Transverse colon (tissue), 4 donors: ENCODE data around the gene CCL15. TPM values are rescaled to one million over a fixed set of nuclear protein-coding genes. Genes with fewer than 3 reads are reported as not detected.
"Not testable (repeated sequence)": the region's sequence is repeated elsewhere in the genome, so short reads cannot be mapped to it uniquely, and the experiment has no call there.

Source experiments
- DNase-seq: peaks from one replicate; pipeline ENCODE4 v3.0.0-alpha.2; 2019
- H3K27ac ChIP-seq, 4 donors: fragments of 200-600 bp; sonication (generic); 2 replicates each; pipeline ENCODE4 v1.5.1; 2016 to 2018; ENCODE audit warnings: inconsistent platforms in 4 of 4
- H3K27me3 ChIP-seq: fragments of 200-600 bp; sonication (generic); 2 replicates; pipeline ENCODE4 v1.5.1; 2017; ENCODE audit warnings: inconsistent platforms
- H3K36me3 ChIP-seq, 4 donors: fragments of 200-600 bp; sonication (generic); 2 replicates each; pipeline ENCODE4 v1.5.1; 2017 to 2019; ENCODE audit warnings: inconsistent platforms in 4 of 4
- H3K4me1 ChIP-seq, 4 donors: fragments of 200-600 bp; sonication (generic); 2 replicates each; pipeline ENCODE4 v1.5.1; 2017 to 2020; ENCODE audit warnings: inconsistent platforms in 4 of 4
- H3K4me3 ChIP-seq, 4 donors: fragments of 200-600 bp; sonication (generic); 1 replicate in 1 of 4; 2 replicates in 3 of 4; pipeline versions ENCODE4 v1.5.1 to v1.6.1; 2017 to 2019; ENCODE audit warnings: inconsistent platforms in 4 of 4
- H3K9me3 ChIP-seq, 2 donors: fragments of 200-600 bp; sonication (generic); 2 replicates each; pipeline ENCODE4 v1.5.1; 2017 to 2019; ENCODE audit warnings: inconsistent platforms in 2 of 2
- CTCF ChIP-seq, 5 experiments: fragments of 200-600 bp in 3 of 5; fragments of 450-650 bp in 2 of 5; sonication (generic) in 3 of 5; IDR thresholded peaks; 1 replicate in 2 of 5; 2 replicates in 3 of 5; pipeline ENCODE4 v1.5.1; 2016 to 2017; ENCODE audit warnings: antibody characterized with exemption in 5 of 5, inconsistent platforms in 3 of 5, mild to moderate bottlenecking in 2 of 5, moderate library complexity in 1 of 5
- EP300 ChIP-seq: sonication (generic); formaldehyde crosslinking; IDR thresholded peaks from one replicate; pipeline ENCODE4 v1.6.1; 2017; ENCODE audit warnings: antibody characterized with exemption, low read depth
- POLR2A ChIP-seq: fragments of 450-650 bp; IDR thresholded peaks from one replicate; pipeline ENCODE4 v1.6.1; 2016; ENCODE audit warnings: antibody characterized with exemption, mild to moderate bottlenecking, moderate library complexity
- POLR2AphosphoS5 ChIP-seq, 3 donors: sonication (generic); formaldehyde crosslinking; IDR thresholded peaks; one replicate each; pipeline ENCODE4 v1.6.1; 2016; ENCODE audit warnings: antibody characterized with exemption in 3 of 3
- WGBS, 2 donors: methylation state at CpG; one replicate each; pipeline ENCODE4 v1.1.5; 2018; ENCODE audit warnings: low coverage in 1 of 2; 5-methylcytosine and 5-hydroxymethylcytosine counted together
- in situ Hi-C, 4 donors: fragments of 200-750 bp; cut with MboI; loops; one replicate each; pipeline versions ENCODE4 v1.15.0 to v1.15.1; 2017; ENCODE audit warnings: low sequenced_read_pairs in 3 of 4, low pct_ligation_motif_present in 1 of 4, low pct_unique_long_range_greater_than_20kb in 1 of 4
- intact Hi-C: fragments of 100-400 bp; cut with DNase I; formaldehyde crosslinking; loops from one replicate; pipeline ENCODE4 v1.15.1; 2023; ENCODE audit warnings: low total_unique reads
- total RNA-seq, 4 donors: library from RNA; depleted of rRNA; stranded (reverse); fragments of >200 nt; gene quantifications; one replicate each; pipeline ENCODE4 v1.1.0, GENCODE V29; 2016

Gene CCL15
- total RNA-seq, 4 donors from 2014 or later: 6.8 to 68.8 (median 31.5) TPM

- DNase-seq: no peak
- in situ Hi-C loops: no loop called here
- H3K27ac ChIP-seq: no peak overlapping the region
- H3K36me3 ChIP-seq: no peaks in the 10 kb centered on the region
- WGBS, 2 donors: 88 to 89% methylated on average over 2 of the region's 2 CpGs
- H3K9me3 ChIP-seq: no peaks in the 10 kb centered on the region
- intact Hi-C loops: no loop called here
- no peak overlapping the region for H3K4me3 ChIP-seq
- TF ChIP-seq CTCF (IDR thresholded peaks at IDR 0.05) (no peak), EP300 (no peak), POLR2AphosphoS5 (IDR thresholded peaks at IDR 0.05) (no peak), POLR2A (no peak)
- H3K4me1 ChIP-seq: no peaks in the 10 kb centered on the region
- no peaks in the 10 kb centered on the region for H3K27me3 ChIP-seq
Observed at GRCh38 chr17:36019423-36019822, 18.1 kb upstream of the CCL15 start.

GRCh38 chr17:36017799-36018198 is 16.4 kb upstream of the CCL15 start, which contains the start of gene CCL23:
Gene CCL23 (minus strand): TSS chr17:36017972. CDS start chr17:36017897, 75 bp downstream.
- H3K4me1 ChIP-seq: no peaks in the 10 kb centered on the region
- in situ Hi-C loops: no loop called here
- WGBS, 2 donors: 47 to 52% methylated on average over 3 to 6 of the region's 6 CpGs

DNA sequence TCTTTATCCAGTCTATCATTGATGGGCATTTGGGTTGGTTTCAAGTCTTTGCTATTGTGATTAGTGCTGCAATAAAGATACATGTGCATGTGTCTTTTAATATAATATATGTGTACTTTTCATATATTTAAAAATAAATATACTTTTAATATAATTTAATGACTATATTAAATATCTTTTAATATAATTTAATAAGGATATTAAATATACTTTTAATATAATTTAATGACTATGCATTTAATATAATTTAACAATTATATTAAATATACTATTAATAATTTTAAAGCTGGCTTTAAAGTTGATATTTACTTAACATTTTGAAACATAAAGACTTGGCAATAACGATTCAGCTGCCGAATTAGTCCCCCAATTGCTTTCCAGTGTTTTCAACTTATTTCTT is 15.2 kb upstream of the CCL15 start:
- Histone ChIP-seq H3K4me3 (no peak overlapping the region), H3K27me3 (no peaks in the 10 kb centered on the region), H3K36me3 (no peaks in the 10 kb centered on the region), H3K4me1 (no peaks in the 10 kb centered on the region), H3K27ac (no peak overlapping the region), H3K9me3 (no peaks in the 10 kb centered on the region)
- no peak for DNase-seq
- in situ Hi-C loops (no loop called here), intact Hi-C loops (no loop called here)
- 91 to 94% methylated on average over 2 of the region's 2 CpGs for WGBS, 2 donors
- TF ChIP-seq EP300: no peak
- no peak for TF ChIP-seq POLR2A
- no peak for TF ChIP-seq CTCF (IDR thresholded peaks at IDR 0.05)
- TF ChIP-seq POLR2AphosphoS5 (IDR thresholded peaks at IDR 0.05): no peak

More at GRCh38 chr17:36017799-36018198, 16.4 kb upstream of the CCL15 start, which contains the start of gene CCL23:
- Histone ChIP-seq H3K4me3 (no peak within 1 kb of the TSS), H3K9me3 (no peaks in the 10 kb centered on the region), H3K27me3 (no peaks in the 10 kb centered on the region), H3K36me3 (no peaks in the 10 kb centered on the region), H3K27ac (no peak within 1 kb of the TSS)
- intact Hi-C loops: no loop called here
- no peak for DNase-seq
- TF ChIP-seq POLR2A (no peak), EP300 (no peak), CTCF (IDR thresholded peaks at IDR 0.05) (no peak), POLR2AphosphoS5 (IDR thresholded peaks at IDR 0.05) (no peak)

GRCh38 chr17:36015895-36016294 is 14.5 kb upstream of the CCL15 start:
- H3K36me3 ChIP-seq, intact Hi-C loops, H3K27ac ChIP-seq, H3K4me1 ChIP-seq, H3K9me3 ChIP-seq, in situ Hi-C loops, H3K4me3 ChIP-seq, H3K27me3 ChIP-seq, DNase-seq: not testable (repeated sequence)
- 85 to 96% methylated on average over 4 of the region's 4 CpGs for WGBS, 2 donors

DNA sequence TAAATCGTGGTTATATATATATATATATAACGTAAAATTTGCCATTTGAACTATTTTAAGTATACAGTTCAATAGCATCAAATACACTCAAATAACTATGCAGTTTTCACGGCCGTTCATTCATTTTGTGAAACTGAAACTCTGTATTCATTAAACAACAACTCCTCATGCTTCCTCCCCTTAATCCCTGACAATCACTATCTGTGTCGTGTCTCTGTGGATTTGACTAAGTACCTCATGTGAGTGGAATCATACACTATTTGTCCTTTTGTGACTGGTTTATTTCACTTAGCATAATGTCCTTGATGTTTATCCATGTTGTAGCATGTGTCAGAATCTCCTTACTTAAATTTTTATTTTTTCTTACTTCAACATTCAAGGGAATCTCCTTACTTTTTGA is 13.6 kb upstream of the CCL15 start:
- no peaks in the 10 kb centered on the region for H3K27me3 ChIP-seq
- no peak for DNase-seq
- no peaks in the 10 kb centered on the region for H3K36me3 ChIP-seq
- WGBS, 2 donors: 73 to 75% methylated on average over 5 of the region's 5 CpGs
- H3K9me3 ChIP-seq: no peaks in the 10 kb centered on the region
- no peak overlapping the region for H3K27ac ChIP-seq
- no peak overlapping the region for H3K4me3 ChIP-seq
- intact Hi-C loops (no loop called here), in situ Hi-C loops (no loop called here)
- no peaks in the 10 kb centered on the region for H3K4me1 ChIP-seq
- TF ChIP-seq CTCF (IDR thresholded peaks at IDR 0.05): no peak
- no peak for TF ChIP-seq POLR2A
